Bronchial smooth muscle cell (primary cell): ENCODE measurements around the gene IKZF1. TPM values are rescaled to one million over a fixed set of nuclear protein-coding genes. Genes with fewer than 3 reads are reported as not detected.

Experiments
- total RNA-seq: library from RNA; depleted of rRNA; stranded (reverse); fragments of >200 nt; gene quantifications from 2 replicates; pipeline ENCODE4 v1.2.1, GENCODE V29; 2014

IKZF1 gene
- 0.16 TPM in 1 of 2 replicates, not detected in the other for total RNA-seq

DNA sequence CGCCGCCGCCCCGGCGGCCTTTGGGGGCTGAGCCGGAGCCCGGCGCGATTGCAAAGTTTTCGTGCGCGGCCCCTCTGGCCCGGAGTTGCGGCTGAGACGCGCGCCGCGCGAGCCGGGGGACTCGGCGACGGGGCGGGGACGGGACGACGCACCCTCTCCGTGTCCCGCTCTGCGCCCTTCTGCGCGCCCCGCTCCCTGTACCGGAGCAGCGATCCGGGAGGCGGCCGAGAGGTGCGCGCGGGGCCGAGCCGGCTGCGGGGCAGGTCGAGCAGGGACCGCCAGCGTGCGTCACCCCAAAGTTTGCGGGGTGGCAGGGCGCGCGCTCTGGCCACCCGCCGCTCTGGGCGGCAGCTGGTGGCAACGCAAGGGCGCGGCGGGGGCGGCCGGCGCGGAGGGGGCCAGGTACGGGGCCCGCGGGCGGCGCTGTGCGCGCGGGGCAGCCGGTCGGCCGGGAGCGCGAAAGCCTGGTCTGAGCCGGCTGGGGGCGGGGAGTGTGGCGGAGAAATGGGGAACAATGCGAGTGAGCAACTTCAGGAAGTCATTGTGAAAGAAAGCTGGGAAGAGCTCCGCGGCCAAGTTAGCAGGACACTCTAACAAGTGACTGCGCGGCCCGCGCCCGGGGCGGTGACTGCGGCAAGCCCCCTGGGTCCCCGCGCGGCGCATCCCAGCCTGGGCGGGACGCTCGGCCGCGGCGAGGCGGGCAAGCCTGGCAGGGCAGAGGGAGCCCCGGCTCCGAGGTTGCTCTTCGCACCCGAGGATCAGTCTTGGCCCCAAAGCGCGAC, at the start of gene IKZF1:
Gene IKZF1 (plus strand): TSS at position 588 of the 782 bp plus-strand sequence. CDS start 14,346 bp downstream, outside the sequence.

DNA sequence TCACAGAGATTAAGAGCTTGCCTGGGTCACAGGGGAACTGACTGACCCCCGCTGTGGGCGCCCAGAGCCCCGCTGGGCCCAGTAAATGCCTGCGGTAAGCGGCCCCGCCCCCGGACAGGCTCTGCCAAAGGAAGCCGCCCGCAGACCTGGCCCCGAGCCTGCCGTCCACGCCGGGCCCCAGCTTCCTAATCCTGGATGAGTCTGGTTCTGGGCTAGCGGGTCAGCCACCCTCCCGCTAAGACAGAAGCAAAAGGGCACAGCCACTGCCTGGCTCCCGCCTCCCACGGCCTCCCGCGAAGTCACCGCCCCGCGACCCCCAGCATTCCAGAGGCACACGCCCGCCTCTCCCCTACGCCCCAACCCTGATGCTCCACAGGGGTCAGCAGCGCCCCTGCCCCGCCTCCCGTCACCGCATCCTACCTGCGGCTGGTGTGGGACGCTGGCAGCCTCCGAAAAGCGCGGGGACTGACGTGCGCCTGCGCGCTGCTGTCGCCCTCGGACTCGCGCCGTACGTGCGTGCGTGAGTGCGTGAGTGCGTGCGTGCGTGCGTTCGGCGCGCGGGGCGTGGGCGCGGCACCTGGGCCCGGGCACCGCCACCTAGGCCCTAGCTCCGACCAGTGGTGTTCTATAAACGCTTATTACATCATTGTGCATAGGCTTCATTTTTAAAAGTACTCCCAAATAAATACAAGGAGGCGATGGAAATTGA, 145.5 kb downstream of the IKZF1 start, which contains the start of gene FIGNL1:
Gene FIGNL1 (minus strand): TSS at position 470 of the 709 bp plus-strand sequence. CDS start 3,063 bp downstream, outside the sequence.

Other genes starting within 250 kb of the IKZF1 start
- gene ZPBP, start 211.5 kb upstream of the IKZF1 start, total RNA-seq, result not detected in 2 replicates
- 6.0 and 8.3 TPM in 2 replicates for gene FIGNL1, start 145.6 kb downstream of the IKZF1 start, total RNA-seq